SU-DHL-6 (cell line): Measurements from ENCODE around the gene BRD4.

Source experiments
- EZH2phosphoT487 ChIP-seq: fragments of 200-600 bp; sonication (generic), shearing (Covaris generic); conservative IDR thresholded peaks from 2 replicates; pipeline ENCODE4 v1.6.1; 2018; ENCODE audit warnings: mild to moderate bottlenecking, antibody characterized with exemption, low read length, moderate library complexity, mixed read lengths
- TF ChIP-seq, protein P1 (sequence below): fragments of 200-600 bp; sonication (generic); IDR thresholded peaks from one replicate; pipeline ENCODE4 v1.5.1; 2017; ENCODE audit warnings: antibody characterized with exemption, mild to moderate bottlenecking, low read length, moderate library complexity; ENCODE audit not compliant: insufficient read depth, poor library complexity, severe bottlenecking

DNA sequence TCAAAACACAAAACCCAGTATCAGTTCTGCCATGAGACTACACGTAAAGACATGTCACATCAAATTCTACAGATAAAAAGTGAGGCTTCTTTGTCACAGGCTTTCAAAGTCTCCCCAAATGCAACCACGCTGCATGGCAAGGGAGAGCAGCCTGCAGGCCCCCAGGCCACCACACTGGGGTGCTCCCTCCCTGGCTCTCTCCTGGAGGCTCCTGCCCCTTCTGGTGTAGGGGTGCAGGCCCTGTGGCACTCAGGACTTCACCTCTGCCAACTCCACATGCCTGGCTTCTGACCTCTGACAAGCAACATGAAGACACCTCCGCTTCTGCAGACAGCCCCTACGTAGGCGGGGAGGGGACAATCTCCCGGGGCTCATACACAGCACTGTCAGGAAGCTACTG lies 32.9 kb upstream of the BRD4 start:
- TF ChIP-seq, protein P1, sequence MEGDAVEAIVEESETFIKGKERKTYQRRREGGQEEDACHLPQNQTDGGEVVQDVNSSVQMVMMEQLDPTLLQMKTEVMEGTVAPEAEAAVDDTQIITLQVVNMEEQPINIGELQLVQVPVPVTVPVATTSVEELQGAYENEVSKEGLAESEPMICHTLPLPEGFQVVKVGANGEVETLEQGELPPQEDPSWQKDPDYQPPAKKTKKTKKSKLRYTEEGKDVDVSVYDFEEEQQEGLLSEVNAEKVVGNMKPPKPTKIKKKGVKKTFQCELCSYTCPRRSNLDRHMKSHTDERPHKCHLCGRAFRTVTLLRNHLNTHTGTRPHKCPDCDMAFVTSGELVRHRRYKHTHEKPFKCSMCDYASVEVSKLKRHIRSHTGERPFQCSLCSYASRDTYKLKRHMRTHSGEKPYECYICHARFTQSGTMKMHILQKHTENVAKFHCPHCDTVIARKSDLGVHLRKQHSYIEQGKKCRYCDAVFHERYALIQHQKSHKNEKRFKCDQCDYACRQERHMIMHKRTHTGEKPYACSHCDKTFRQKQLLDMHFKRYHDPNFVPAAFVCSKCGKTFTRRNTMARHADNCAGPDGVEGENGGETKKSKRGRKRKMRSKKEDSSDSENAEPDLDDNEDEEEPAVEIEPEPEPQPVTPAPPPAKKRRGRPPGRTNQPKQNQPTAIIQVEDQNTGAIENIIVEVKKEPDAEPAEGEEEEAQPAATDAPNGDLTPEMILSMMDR, result no peak
- no peak for TF ChIP-seq EZH2phosphoT487
